ENCODE results near the gene AGBL4. TPM values are rescaled to one million over a fixed set of nuclear protein-coding genes. Genes with fewer than 3 reads are reported as not detected.

Gene AGBL4
- total and polyA plus RNA-seq, 11 donors, result 0.40 to 1.4 (median 0.54) TPM; not detected in 3

DNA sequence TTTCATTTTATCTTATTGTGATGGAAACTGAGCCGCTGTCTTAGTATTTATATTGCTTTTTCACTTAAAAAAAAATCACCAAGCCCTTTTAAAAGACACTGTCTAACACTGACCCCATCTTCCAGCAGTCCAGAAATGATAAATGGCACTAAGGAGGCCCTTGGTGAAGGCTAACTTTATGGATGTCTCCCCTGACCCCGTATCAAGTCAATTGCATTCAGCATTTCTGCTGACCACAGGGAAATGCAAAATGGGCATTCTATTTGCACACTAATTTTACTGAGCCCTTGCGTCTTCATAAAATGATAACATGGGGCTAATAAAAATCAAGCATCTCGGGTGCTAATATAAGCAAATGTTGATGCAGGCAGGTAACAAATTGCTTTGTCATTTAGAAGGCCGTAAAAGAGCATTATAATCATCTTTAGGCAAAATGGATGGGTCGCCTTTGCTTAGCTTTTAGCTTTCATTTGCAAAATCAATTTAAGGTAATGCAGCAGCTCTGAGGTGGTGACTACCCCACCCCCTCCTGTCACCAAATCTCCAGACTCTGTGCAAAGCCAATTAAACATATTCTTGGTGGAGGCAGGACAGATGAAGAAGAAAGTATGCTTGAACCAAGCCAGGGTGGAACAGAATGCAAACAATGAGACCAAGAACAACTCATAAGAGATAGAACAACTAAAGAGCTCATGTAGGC lies 1357.9 kb downstream of the AGBL4 start:
- Histone ChIP-seq H3K27me3 (peaks cover 0 to 7% (median 0%) of the 10 kb centered on the region in 9 donors), H3K4me3 (no peak overlapping the region), H3K9me3 (no peaks in the 10 kb centered on the region), H3K27ac (no peak overlapping the region), H3K4me1 (no peaks in the 10 kb centered on the region), H3K36me3 (no peaks in the 10 kb centered on the region)
- 73 to 90% (median 86%) methylated on average over 6 of the region's 6 CpGs for WGBS, 4 donors
- no peak for ATAC-seq
- intact Hi-C loops (cut with DNase I), result no loop called here
- no peak for DNase-seq
- TF ChIP-seq CTCF (IDR thresholded peaks at IDR 0.05) (no peak), POLR2A (IDR thresholded peaks at IDR 0.05) (no peak)

- no peak overlapping the region for H3K4me3 ChIP-seq
- 58 to 71% (median 61%) methylated on average over 8 of the region's 8 CpGs for WGBS, 4 donors
- H3K27me3 ChIP-seq, result no peaks in the 10 kb centered on the region
- no peak overlapping the region for H3K27ac ChIP-seq
- no peaks in the 10 kb centered on the region for H3K9me3 ChIP-seq
- intact Hi-C loops (cut with DNase I), result no loop called here
- H3K36me3 ChIP-seq, result no peaks in the 10 kb centered on the region
- DNase-seq (no peak), ATAC-seq (peak; percentile 24 to 71 (median 52))
- TF ChIP-seq POLR2A (IDR thresholded peaks at IDR 0.05) (no peak), CTCF (IDR thresholded peaks at IDR 0.05) (no peak)
- H3K4me1 ChIP-seq, result no peaks in the 10 kb centered on the region
These were observed 1361.9 kb downstream of the AGBL4 start for GRCh38 chr1:48661726-48662463.

DNA sequence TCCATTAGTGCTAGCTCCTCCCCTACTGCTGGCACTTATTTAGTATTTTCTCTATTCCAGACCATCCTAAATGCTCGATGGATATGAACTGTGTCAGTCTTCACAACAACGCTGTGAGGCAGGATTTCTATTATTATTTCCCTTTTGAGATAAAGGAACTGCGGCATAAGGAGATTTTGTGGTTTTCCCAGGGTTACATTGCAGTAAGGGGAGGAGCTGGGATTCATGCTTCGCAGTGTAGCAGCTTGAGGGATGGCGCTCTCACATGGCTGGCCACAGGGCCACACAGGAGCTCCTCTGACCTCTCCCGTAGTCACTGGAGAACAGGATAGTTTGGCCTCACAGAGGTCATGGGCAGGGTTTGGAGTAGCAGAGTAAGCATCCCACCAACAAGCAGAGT lies 1364.0 kb downstream of the AGBL4 start:
- 63 to 79% (median 72%) methylated on average over 6 of the region's 6 CpGs for WGBS, 4 donors
- no peak for DNase-seq
- Histone ChIP-seq H3K27me3 (no peaks in the 10 kb centered on the region), H3K27ac (no peak overlapping the region), H3K9me3 (no peaks in the 10 kb centered on the region), H3K36me3 (no peaks in the 10 kb centered on the region), H3K4me1 (peaks cover 0 to 1% (median 0%) of the 10 kb centered on the region in 12 donors), H3K4me3 (no peak overlapping the region)
- TF ChIP-seq POLR2A (IDR thresholded peaks at IDR 0.05) (no peak), CTCF (IDR thresholded peaks at IDR 0.05) (no peak)
- no peak for ATAC-seq
- intact Hi-C loops (cut with DNase I), result no loop called here

DNA sequence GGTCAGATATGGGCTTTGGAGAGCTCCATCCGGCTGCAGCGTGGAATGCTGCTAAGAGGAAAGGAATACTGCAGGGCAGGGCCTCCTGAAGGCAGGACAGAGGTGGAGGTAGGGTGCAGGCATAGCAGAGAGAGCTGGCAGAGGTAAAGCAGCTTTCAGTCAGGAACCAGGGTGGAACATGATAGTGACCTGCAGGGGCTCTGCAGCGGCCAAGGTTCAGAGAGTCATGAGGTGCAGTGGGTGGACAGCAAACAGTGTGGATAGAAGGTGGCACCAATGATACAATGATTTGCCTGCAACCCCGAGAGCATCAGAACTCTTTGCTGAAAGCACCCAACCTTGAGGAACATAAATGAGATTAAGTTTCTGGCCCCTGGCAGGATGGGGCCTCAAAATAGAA lies 1366.3 kb downstream of the AGBL4 start:
- no peak for DNase-seq
- no peaks in the 10 kb centered on the region for H3K36me3 ChIP-seq
- H3K9me3 ChIP-seq, result no peaks in the 10 kb centered on the region
- no peak overlapping the region for H3K4me3 ChIP-seq
- no peak overlapping the region for H3K27ac ChIP-seq
- no peak for TF ChIP-seq POLR2A (IDR thresholded peaks at IDR 0.05)
- no peak for TF ChIP-seq CTCF (IDR thresholded peaks at IDR 0.05)
- 82 to 84% (median 83%) methylated on average over 4 of the region's 4 CpGs for WGBS, 4 donors
- peaks cover 0 to 5% (median 0%) of the 10 kb centered on the region in 12 donors for H3K4me1 ChIP-seq
- no peak for ATAC-seq
- no peaks in the 10 kb centered on the region for H3K27me3 ChIP-seq
- intact Hi-C loops (cut with DNase I), result no loop called here

Data from heart left ventricle (tissue), 16 donors.